GM13976 (cell line): ENCODE data around the gene TNFSF11.

Experiments
- DNase-seq: peaks from one replicate; pipeline ENCODE4 v3.0.0; 2012; ENCODE audit warnings: low spot score
- CTCF ChIP-seq: IDR thresholded peaks from 2 replicates; pipeline ENCODE4 v1.5.1; 2012; ENCODE audit warnings: borderline replicate concordance, mild to moderate bottlenecking; ENCODE audit not compliant: insufficient read depth; ENCODE audit errors: extremely low read depth, missing control alignments, control extremely low read depth
- in situ Hi-C: fragments of 300-500 bp; cut with MboI; formaldehyde crosslinking; loops from one replicate; pipeline ENCODE4 v1.12.0; 2022; ENCODE audit warnings: low sequenced_read_pairs, mixed read lengths, inconsistent platforms; ENCODE audit not compliant: unreplicated experiment

TNFSF11 gene

GRCh38 chr13:42533336-42533591 is 40.7 kb upstream of the TNFSF11 start:
- TF ChIP-seq CTCF: no peak
- in situ Hi-C loops: no loop called here
- no peak for DNase-seq

- DNase-seq: no peak
- in situ Hi-C loops: no loop called here
- no peak for TF ChIP-seq CTCF
Observed at GRCh38 chr13:42534785-42535184, 39.2 kb upstream of the TNFSF11 start.

- in situ Hi-C loops: no loop called here
- TF ChIP-seq CTCF: no peak
- no peak for DNase-seq
Observed at GRCh38 chr13:42538996-42539395, 35.0 kb upstream of the TNFSF11 start.

GRCh38 chr13:42539670-42540069 is 34.3 kb upstream of the TNFSF11 start:
- DNase-seq: no peak
- in situ Hi-C loops: no loop called here
- no peak for TF ChIP-seq CTCF

GRCh38 chr13:42543215-42543797 is 30.6 kb upstream of the TNFSF11 start:
- in situ Hi-C loops: no loop called here

GRCh38 chr13:42544246-42544926 is 29.6 kb upstream of the TNFSF11 start:
- in situ Hi-C loops: no loop called here
- TF ChIP-seq CTCF: no peak
- DNase-seq: no peak

More at GRCh38 chr13:42543215-42543797, 30.6 kb upstream of the TNFSF11 start:
- TF ChIP-seq CTCF: no peak
- DNase-seq: no peak

GRCh38 chr13:42545842-42546241 is 28.1 kb upstream of the TNFSF11 start:
- in situ Hi-C loops: no loop called here
- no peak for DNase-seq
- no peak for TF ChIP-seq CTCF
